ENCODE measurements around the gene PLEKHM3. TPM values are rescaled to one million over a fixed set of nuclear protein-coding genes. Genes with fewer than 3 reads are reported as not detected.

Gene PLEKHM3
- total RNA-seq, 4 donors from 2014 or later, result 5.6 to 8.8 (median 6.8) TPM

DNA sequence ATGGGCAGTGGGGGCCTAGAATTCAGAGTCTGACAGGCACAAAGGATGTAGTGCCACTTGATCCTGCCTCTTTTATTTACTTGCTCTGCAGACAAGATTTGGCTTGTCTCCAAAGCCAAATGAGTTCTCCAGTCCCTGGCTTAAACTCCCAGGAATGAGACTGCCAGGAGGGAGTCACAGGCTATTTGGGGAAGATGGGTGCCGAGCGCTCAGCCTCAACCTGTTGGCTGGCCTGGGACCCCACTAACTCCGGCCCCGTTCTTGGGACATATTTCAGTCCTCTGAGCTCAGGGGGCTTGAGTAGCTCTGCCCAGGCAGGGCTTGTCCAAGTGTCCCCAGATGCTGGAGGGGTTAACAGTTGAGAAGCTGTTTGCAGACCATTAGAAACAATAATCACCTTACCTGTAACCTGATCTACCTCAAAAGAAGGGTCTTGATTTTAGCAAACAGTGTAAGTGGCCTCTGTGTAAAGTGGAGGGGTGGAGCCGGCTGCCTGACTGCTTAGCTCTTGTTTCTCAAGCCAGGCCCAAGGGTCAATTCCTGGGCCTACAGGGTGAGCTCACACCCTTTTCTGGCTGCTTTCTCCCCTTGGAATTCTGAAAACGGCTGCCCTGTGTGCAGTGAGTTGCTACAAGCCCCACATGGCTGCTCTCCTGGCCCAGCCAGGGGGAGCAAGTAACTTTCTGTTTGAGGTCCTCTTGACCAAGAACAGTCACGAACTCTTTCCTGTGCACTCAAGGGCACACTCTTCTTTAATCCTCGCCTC lies 228.6 kb downstream of the PLEKHM3 start:
- ATAC-seq (peak; percentile 33 to 39), DNase-seq (no peak)
- TF ChIP-seq POLR2A (IDR thresholded peaks at IDR 0.05), result no peak
- TF ChIP-seq, protein P1, sequence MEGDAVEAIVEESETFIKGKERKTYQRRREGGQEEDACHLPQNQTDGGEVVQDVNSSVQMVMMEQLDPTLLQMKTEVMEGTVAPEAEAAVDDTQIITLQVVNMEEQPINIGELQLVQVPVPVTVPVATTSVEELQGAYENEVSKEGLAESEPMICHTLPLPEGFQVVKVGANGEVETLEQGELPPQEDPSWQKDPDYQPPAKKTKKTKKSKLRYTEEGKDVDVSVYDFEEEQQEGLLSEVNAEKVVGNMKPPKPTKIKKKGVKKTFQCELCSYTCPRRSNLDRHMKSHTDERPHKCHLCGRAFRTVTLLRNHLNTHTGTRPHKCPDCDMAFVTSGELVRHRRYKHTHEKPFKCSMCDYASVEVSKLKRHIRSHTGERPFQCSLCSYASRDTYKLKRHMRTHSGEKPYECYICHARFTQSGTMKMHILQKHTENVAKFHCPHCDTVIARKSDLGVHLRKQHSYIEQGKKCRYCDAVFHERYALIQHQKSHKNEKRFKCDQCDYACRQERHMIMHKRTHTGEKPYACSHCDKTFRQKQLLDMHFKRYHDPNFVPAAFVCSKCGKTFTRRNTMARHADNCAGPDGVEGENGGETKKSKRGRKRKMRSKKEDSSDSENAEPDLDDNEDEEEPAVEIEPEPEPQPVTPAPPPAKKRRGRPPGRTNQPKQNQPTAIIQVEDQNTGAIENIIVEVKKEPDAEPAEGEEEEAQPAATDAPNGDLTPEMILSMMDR (IDR thresholded peaks at IDR 0.05 in 4 of 5, conservative IDR thresholded peaks at IDR 0.05 in 1 of 5), result no peak
- Histone ChIP-seq H3K27me3 (no peaks in the 10 kb centered on the region), H3K4me1 (peaks cover 8 to 10% of the 10 kb centered on the region in 2 donors), H3K4me3 (no peak overlapping the region), H3K27ac (no peak overlapping the region), H3K36me3 (no peaks in the 10 kb centered on the region), H3K9me3 (no peaks in the 10 kb centered on the region)
- intact Hi-C loops (cut with DNase I; ENCODE audit: low total_unique reads) (no loop called here), in situ Hi-C loops (cut with MboI; ENCODE audit: low sequenced_read_pairs in 4 of 4) (no loop called here)

DNA sequence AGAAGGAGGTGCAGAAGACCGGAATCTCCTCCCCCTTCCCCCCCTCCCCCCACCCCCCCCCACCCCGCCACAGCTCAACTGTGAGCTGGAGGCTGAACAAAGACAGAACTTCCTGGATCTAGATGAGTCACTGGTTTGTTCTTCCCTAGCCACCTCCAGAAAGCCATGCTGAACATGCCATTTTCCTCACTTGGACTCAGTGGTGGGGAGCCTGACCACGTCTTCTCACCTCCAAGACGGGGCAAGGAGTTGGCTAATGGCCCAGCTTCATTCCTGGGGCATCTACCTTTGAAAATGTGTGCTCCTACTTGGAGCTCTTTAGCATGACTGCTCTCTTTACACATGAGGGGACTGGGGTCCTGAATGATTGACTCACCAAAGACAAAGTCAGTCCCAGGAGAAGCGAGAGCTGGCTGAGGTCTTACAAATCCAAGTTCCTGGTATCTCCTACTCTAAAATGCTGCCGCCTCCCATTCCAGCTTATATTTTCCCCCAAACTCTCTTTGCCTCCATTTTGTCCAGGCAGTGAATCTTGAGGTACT lies 233.0 kb downstream of the PLEKHM3 start:
- in situ Hi-C loops (cut with MboI; ENCODE audit: low sequenced_read_pairs in 4 of 4) (no loop called here), intact Hi-C loops (cut with DNase I; ENCODE audit: low total_unique reads) (no loop called here)
- peaks cover 8 to 10% of the 10 kb centered on the region in 2 donors for H3K4me1 ChIP-seq
- no peaks in the 10 kb centered on the region for H3K9me3 ChIP-seq
- H3K27ac ChIP-seq, result no peak overlapping the region
- no peaks in the 10 kb centered on the region for H3K36me3 ChIP-seq
- ATAC-seq (no peak), DNase-seq (no peak)
- TF ChIP-seq POLR2A (IDR thresholded peaks at IDR 0.05), result no peak
- TF ChIP-seq, protein P1 (IDR thresholded peaks at IDR 0.05 in 4 of 5, conservative IDR thresholded peaks at IDR 0.05 in 1 of 5), result no peak
- H3K4me3 ChIP-seq, result no peak overlapping the region
- no peaks in the 10 kb centered on the region for H3K27me3 ChIP-seq

DNA sequence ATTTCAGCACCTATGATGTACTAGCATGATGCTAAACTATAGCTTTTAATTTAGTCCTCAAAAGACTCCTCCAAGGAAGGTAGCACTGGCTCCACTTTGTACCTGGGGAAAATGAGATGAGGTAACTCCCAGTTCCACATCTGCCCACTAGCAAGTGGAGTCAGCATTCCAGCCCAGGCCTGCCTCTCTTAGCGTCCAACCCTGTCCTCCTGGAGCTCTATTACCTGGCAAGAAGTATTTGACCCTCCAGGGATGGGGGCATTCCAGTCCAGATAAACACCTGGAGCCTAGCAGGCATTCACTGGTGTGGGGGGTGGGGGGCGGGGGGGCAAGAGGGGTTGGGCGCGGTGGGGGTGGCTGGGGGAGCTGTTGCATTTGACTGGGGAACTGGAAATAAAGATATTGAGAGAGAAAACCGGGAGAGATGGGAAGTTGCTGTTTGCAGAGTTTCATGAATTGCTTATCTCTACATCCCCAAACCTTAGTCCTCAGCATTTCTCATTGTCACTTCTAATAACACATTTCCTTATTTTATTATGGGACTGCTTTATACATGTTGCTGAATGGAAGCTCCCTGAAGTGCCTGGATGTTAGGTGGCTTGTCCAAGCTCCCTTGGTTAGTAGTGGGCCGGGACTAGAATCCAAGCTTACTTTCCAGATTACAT lies 233.6 kb downstream of the PLEKHM3 start:
- intact Hi-C loops (cut with DNase I; ENCODE audit: low total_unique reads), result no loop called here
- no peak for DNase-seq
- Histone ChIP-seq H3K9me3 (no peaks in the 10 kb centered on the region), H3K27ac (no peak overlapping the region), H3K4me3 (no peak overlapping the region), H3K4me1 (peaks cover 4 to 5% of the 10 kb centered on the region in 2 donors), H3K36me3 (no peaks in the 10 kb centered on the region), H3K27me3 (no peaks in the 10 kb centered on the region)
- TF ChIP-seq POLR2A (IDR thresholded peaks at IDR 0.05), result no peak
- TF ChIP-seq, protein P1 (IDR thresholded peaks at IDR 0.05 in 4 of 5, conservative IDR thresholded peaks at IDR 0.05 in 1 of 5), result no peak
- ATAC-seq, result no peak
- in situ Hi-C loops (cut with MboI; ENCODE audit: low sequenced_read_pairs in 4 of 4), result no loop called here

DNA sequence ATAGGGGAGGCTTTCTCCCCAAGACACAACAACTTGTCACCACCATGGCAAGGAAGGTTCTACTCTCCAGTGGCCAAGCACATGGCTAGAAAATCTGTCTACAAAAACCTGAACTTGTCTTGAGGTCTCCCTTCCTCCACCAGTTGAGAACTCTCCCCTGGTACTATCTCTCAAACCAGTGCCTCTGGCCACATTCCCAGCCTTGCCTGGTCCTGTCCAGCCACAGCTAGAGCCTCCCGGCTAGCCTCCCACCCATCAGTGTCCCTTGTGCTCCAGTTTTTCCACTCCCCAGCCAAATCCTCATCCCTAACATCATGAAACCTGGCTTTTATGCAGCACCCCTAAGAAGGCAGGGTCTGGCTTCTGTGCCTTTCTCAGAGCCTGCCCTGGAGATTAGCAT lies 234.4 kb downstream of the PLEKHM3 start:
- H3K4me3 ChIP-seq, result no peak overlapping the region
- no peaks in the 10 kb centered on the region for H3K36me3 ChIP-seq
- ATAC-seq, result no peak
- no peak overlapping the region for H3K27ac ChIP-seq
- TF ChIP-seq, protein P1 (IDR thresholded peaks at IDR 0.05 in 4 of 5, conservative IDR thresholded peaks at IDR 0.05 in 1 of 5), result no peak
- no peak for TF ChIP-seq POLR2A (IDR thresholded peaks at IDR 0.05)
- H3K9me3 ChIP-seq, result no peaks in the 10 kb centered on the region
- DNase-seq, result no peak
- intact Hi-C loops (cut with DNase I; ENCODE audit: low total_unique reads) (no loop called here), in situ Hi-C loops (cut with MboI; ENCODE audit: low sequenced_read_pairs in 4 of 4) (no loop called here)
- H3K27me3 ChIP-seq, result no peaks in the 10 kb centered on the region
- no peaks in the 10 kb centered on the region for H3K4me1 ChIP-seq

Measured in gastrocnemius medialis (tissue), 4 donors.